Measurements from ENCODE around the gene ZNF160.
A peak's percentile ranks its signal among the peaks of the same experiment; 100 is the strongest.
"Not testable (repeated sequence)": the region's sequence is repeated elsewhere in the genome, so short reads cannot be mapped to it uniquely, and the experiment has no call there.

ZNF160 gene

GRCh38 chr19:53103234-53104203 is at the start of gene ZNF160:
ZNF160 (minus strand) TSS chr19:53103422; CDS start chr19:53086276, 17,146 bp downstream.
- DNase-seq (ENCODE audit: low spot score): peak; percentile 96

GRCh38 chr19:53147645-53148044 is 44.4 kb upstream of the ZNF160 start:
- no peak for DNase-seq (ENCODE audit: low spot score)

GRCh38 chr19:53140351-53140750 is 37.1 kb upstream of the ZNF160 start:
- DNase-seq (ENCODE audit: low spot score): no peak

GRCh38 chr19:53136432-53136831 is 33.2 kb upstream of the ZNF160 start:
- DNase-seq (ENCODE audit: low spot score): no peak

- peak; percentile 6 for DNase-seq (ENCODE audit: low spot score)
Observed at GRCh38 chr19:53132141-53132991, 29.1 kb upstream of the ZNF160 start, which contains the start of gene ZNF415. ZNF415 (minus strand) TSS chr19:53132910; CDS start chr19:53122676, 10,234 bp downstream.

- DNase-seq (ENCODE audit: low spot score): no peak
Observed at GRCh38 chr19:53131727-53132126, 28.5 kb upstream of the ZNF160 start.

- DNase-seq (ENCODE audit: low spot score): no peak
Observed at GRCh38 chr19:53131085-53131590, 27.9 kb upstream of the ZNF160 start.

- DNase-seq (ENCODE audit: low spot score): no peak
Observed at GRCh38 chr19:53130506-53130905, 27.3 kb upstream of the ZNF160 start.

- DNase-seq (ENCODE audit: low spot score): not testable (repeated sequence)
Observed at GRCh38 chr19:53126733-53127526, 23.7 kb upstream of the ZNF160 start.

GRCh38 chr19:53123400-53123799 is 20.2 kb upstream of the ZNF160 start:
- no peak for DNase-seq (ENCODE audit: low spot score)

GRCh38 chr19:53112286-53112685 is 9.1 kb upstream of the ZNF160 start:
- peak; percentile 11 for DNase-seq (ENCODE audit: low spot score)

GRCh38 chr19:53109527-53109926 is 6.3 kb upstream of the ZNF160 start:
- no peak for DNase-seq (ENCODE audit: low spot score)

- DNase-seq (ENCODE audit: low spot score): no peak
Observed at GRCh38 chr19:53102756-53103233, 427 bp downstream of the ZNF160 start.

- DNase-seq (ENCODE audit: low spot score): no peak
Observed at GRCh38 chr19:53102206-53102755, 941 bp downstream of the ZNF160 start.

- no peak for DNase-seq (ENCODE audit: low spot score)
Observed at GRCh38 chr19:53101518-53101917, 1.7 kb downstream of the ZNF160 start.

- not testable (repeated sequence) for DNase-seq (ENCODE audit: low spot score)
Observed at GRCh38 chr19:53098570-53098969, 4.7 kb downstream of the ZNF160 start.

- DNase-seq (ENCODE audit: low spot score): not testable (repeated sequence)
Observed at GRCh38 chr19:53096982-53097690, 6.1 kb downstream of the ZNF160 start.

- DNase-seq (ENCODE audit: low spot score): not testable (repeated sequence)
Observed at GRCh38 chr19:53096579-53096978, 6.6 kb downstream of the ZNF160 start.

GRCh38 chr19:53094754-53095575 is 8.3 kb downstream of the ZNF160 start:
- DNase-seq (ENCODE audit: low spot score): no peak
